HepG2 (cell line): ENCODE data around the gene PLK3. TPM values are rescaled to one million over a fixed set of nuclear protein-coding genes. Genes with fewer than 3 reads are reported as not detected.
A peak's percentile ranks its signal among the peaks of the same experiment; 100 is the strongest.

Source experiments
- ATAC-seq: fragments of 200-7000 bp; cut with Tn5 transposase; 3 replicates; pipeline ENCODE4 v1.9.1; 2020; ENCODE audit warnings: mild to moderate bottlenecking, moderate library complexity
- BruUV-seq: library from RNA; stranded (reverse); fragments of 400-500 nt; replicated peaks from 2 replicates; lab custom pipeline; 2021; lab: Mats Ljungman, UMichigan
- CTCF ChIA-PET: fragments of 300-600 bp; formaldehyde crosslinking; extraction: SDS; loops from one replicate; lab custom pipeline; 2021; ENCODE audit warnings: low total read pairs, inconsistent platforms, low intra/inter-chr PET ratio; lab: Yijun Ruan, JAX
- POLR2A ChIA-PET: fragments of 350-600 bp; sonication (Branson Sonifier 250); formaldehyde crosslinking; loops from one replicate; lab custom pipeline; 2020; ENCODE audit warnings: antibody characterized with exemption, inconsistent platforms; lab: Yijun Ruan, JAX
- DNase-seq: peaks from one replicate; pipeline ENCODE4 v3.0.0-alpha.2; 2015; ENCODE audit warnings: low spot score
- FAIRE-seq: peaks from 3 replicates; lab custom pipeline; 2011; peaks lifted over from hg19 to GRCh38; lab: Jason Lieb, UNC
- H2AFZ ChIP-seq: one replicate; pipeline ENCODE4 v1.6.1; 2011; ENCODE audit warnings: low read length, inconsistent platforms
- H3K27ac ChIP-seq: fragments of 300-600 bp; 3 replicates; pipeline ENCODE4 v1.8.0; 2011; ENCODE audit warnings: mixed run types, mild to moderate bottlenecking, mixed read lengths, low read length, inconsistent platforms; ENCODE audit not compliant: insufficient read depth; ENCODE audit errors: extremely low read length
- H3K27me3 ChIP-seq, 2 experiments: fragments of 200-600 bp in 1 of 2; 2 replicates in 1 of 2; 3 replicates in 1 of 2; pipeline versions ENCODE4 v1.6.0 to v1.8.0; 2011; ENCODE audit warnings: low read length in 2 of 2, mild to moderate bottlenecking in 2 of 2, moderate library complexity in 2 of 2, inconsistent platforms in 1 of 2; ENCODE audit not compliant: insufficient read depth in 2 of 2, control insufficient read depth in 1 of 2
- H3K36me3 ChIP-seq, 2 experiments: fragments of 200-600 bp in 1 of 2; replicated peaks in 1 of 2; 2 replicates in 1 of 2; 3 replicates in 1 of 2; pipeline versions ENCODE4 v1.5.1 to v1.8.0; 2011; ENCODE audit warnings: low read length in 2 of 2, inconsistent platforms in 1 of 2; ENCODE audit not compliant: insufficient read depth in 2 of 2, control insufficient read depth in 1 of 2
- H3K4me1 ChIP-seq: 2 replicates; pipeline ENCODE4 v1.5.1; 2012; ENCODE audit warnings: low read length, inconsistent platforms; ENCODE audit not compliant: insufficient read depth
- H3K4me2 ChIP-seq: 2 replicates; pipeline ENCODE4 v1.6.0; 2011; ENCODE audit warnings: low read depth, low read length, inconsistent platforms
- H3K4me3 ChIP-seq, 3 experiments: fragments of 200-600 bp in 1 of 3; sonication (generic), shearing (Covaris generic) in 1 of 3; replicated peaks in 1 of 3; 2 replicates each; pipeline ENCODE4 v1.5.1; 2011 to 2016; ENCODE audit warnings: low read length in 3 of 3, inconsistent platforms in 2 of 3, low read depth in 2 of 3, mild to moderate bottlenecking in 2 of 3, control low read depth in 1 of 3, mixed read lengths in 1 of 3; ENCODE audit not compliant: insufficient read depth in 1 of 3
- H3K79me2 ChIP-seq: one replicate; pipeline ENCODE4 v1.6.1; 2011; ENCODE audit warnings: low read length, inconsistent platforms; ENCODE audit not compliant: insufficient read depth
- H3K9ac ChIP-seq: 2 replicates; pipeline ENCODE4 v1.6.0; 2011; ENCODE audit warnings: mild to moderate bottlenecking, low read depth, low read length, inconsistent platforms; ENCODE audit not compliant: insufficient read depth
- H3K9me3 ChIP-seq: 2 replicates; pipeline ENCODE4 v1.5.1; 2012; ENCODE audit warnings: mild to moderate bottlenecking, low read length
- H4K20me1 ChIP-seq: 2 replicates; pipeline ENCODE4 v1.6.0; 2011; ENCODE audit warnings: inconsistent platforms, mild to moderate bottlenecking, low read length, moderate library complexity; ENCODE audit not compliant: insufficient read depth
- ADNP ChIP-seq: sonication (generic); formaldehyde crosslinking; IDR thresholded peaks from 2 replicates; pipeline ENCODE4 v1.4.0; 2020; ENCODE audit warnings: missing genetic modification reagents
- KDM2A ChIP-seq: sonication (generic); formaldehyde crosslinking; IDR thresholded peaks from 2 replicates; pipeline ENCODE4 v1.4.0; 2020; ENCODE audit warnings: low read depth, missing genetic modification reagents, borderline replicate concordance
- KLF9 ChIP-seq: IDR thresholded peaks from 2 replicates; pipeline ENCODE4 v1.6.1; 2016; ENCODE audit warnings: low read depth
- MED13 ChIP-seq: sonication (generic); formaldehyde crosslinking; IDR thresholded peaks from 2 replicates; pipeline ENCODE4 v1.5.0; 2020; ENCODE audit warnings: missing genetic modification reagents
- PAF1 ChIP-seq: IDR thresholded peaks from 2 replicates; pipeline ENCODE4 v1.6.1; 2016; ENCODE audit warnings: missing genetic modification reagents, missing compliant biosample characterization
- POLR2A ChIP-seq, 2 experiments: IDR thresholded peaks; 2 replicates each; pipeline ENCODE4 v1.6.1; 2011; ENCODE audit warnings: low read depth in 2 of 2, low read length in 2 of 2, mild to moderate bottlenecking in 1 of 2, moderate library complexity in 1 of 2; ENCODE audit not compliant: insufficient read depth in 1 of 2
- RBFOX2 ChIP-seq: fragments of 200-400 bp; formaldehyde crosslinking; IDR thresholded peaks from 2 replicates; pipeline ENCODE4 v1.6.1; 2017; ENCODE audit warnings: low read depth, mild to moderate bottlenecking, low read length
- RBM22 ChIP-seq: fragments of 200-400 bp; formaldehyde crosslinking; optimal IDR thresholded peaks from 2 replicates; pipeline ENCODE3; 2017; ENCODE audit warnings: mild to moderate bottlenecking, low read length, moderate library complexity
- ZNF383 ChIP-seq: sonication (generic); formaldehyde crosslinking; IDR thresholded peaks from 2 replicates; pipeline ENCODE4 v1.4.0; 2020; ENCODE audit warnings: missing genetic modification reagents, mild to moderate bottlenecking, borderline replicate concordance
- ZNF510 ChIP-seq: sonication (generic); formaldehyde crosslinking; IDR thresholded peaks from 2 replicates; pipeline ENCODE4 v1.4.0; 2020; ENCODE audit warnings: low read depth, mild to moderate bottlenecking, missing genetic modification reagents
- WGBS: methylation state at CpG from one replicate; pipeline ENCODE4 v1.1.6; 2017; ENCODE audit warnings: low lambda C conversion rate; 5-methylcytosine and 5-hydroxymethylcytosine counted together
- in situ Hi-C: cut with HindIII; loops from 2 replicates; pipeline ENCODE4 v1.10.0; 2017; ENCODE audit warnings: low pct_unique_long_range_greater_than_20kb; ENCODE audit not compliant: extremely low pct_ligation_motif_present
- intact Hi-C: fragments of 100-400 bp; cut with micrococcal nuclease; formaldehyde crosslinking; loops from one replicate; pipeline ENCODE4 v1.10.0; 2022; ENCODE audit not compliant: unreplicated experiment
- polyA plus RNA-seq, 8 experiments: library from polyadenylated mRNA; depleted of rRNA in 3 of 8; stranded (reverse) in 7 of 8; unstranded in 1 of 8; fragments of >200 nt; fragmentation: Illumina TruSeq in 4 of 8; extraction: Trizol in 4 of 8; gene quantifications; 2 replicates each; pipeline versions ENCODE4 v1.2.1 to v1.2.3, GENCODE V29; 2011 to 2016; ENCODE audit warnings: low read depth in 4 of 8, missing spikeins in 1 of 8, mixed read lengths in 1 of 8; ENCODE audit not compliant: insufficient read depth in 1 of 8
- total RNA-seq, 5 experiments: library from RNA; depleted of rRNA; stranded (reverse); fragments of >200 nt; fragmentation: Illumina TruSeq; extraction: Trizol; gene quantifications; 2 replicates each; pipeline ENCODE4 v1.2.3, GENCODE V29; 2016; ENCODE audit warnings: low read depth in 1 of 5
- TF ChIP-seq, protein P1 (sequence below): sonication (generic); formaldehyde crosslinking; IDR thresholded peaks from 2 replicates; pipeline ENCODE4 v1.5.1; 2020; ENCODE audit warnings: missing genetic modification reagents, mild to moderate bottlenecking, borderline replicate concordance
- TF ChIP-seq, protein P2 (sequence below): sonication (generic); formaldehyde crosslinking; conservative IDR thresholded peaks from 2 replicates; pipeline ENCODE4 v1.8.1; 2023; ENCODE audit warnings: missing genetic modification reagents
- TF ChIP-seq, protein P3 (sequence below), 2 experiments: fragments of 450-650 bp in 1 of 2; sonication (generic) in 1 of 2; formaldehyde crosslinking; IDR thresholded peaks; 2 replicates each; pipeline versions ENCODE4 v1.5.0 to v1.8.0; 2020 to 2022; ENCODE audit warnings: mild to moderate bottlenecking in 1 of 2, missing genetic modification reagents in 1 of 2

PLK3 gene
- total and polyA plus RNA-seq, 2 of the 13 experiments (the other 11 are each of a cell fraction or from before 2014, with no cell fraction given) = 9.8 to 16.9 TPM

DNA sequence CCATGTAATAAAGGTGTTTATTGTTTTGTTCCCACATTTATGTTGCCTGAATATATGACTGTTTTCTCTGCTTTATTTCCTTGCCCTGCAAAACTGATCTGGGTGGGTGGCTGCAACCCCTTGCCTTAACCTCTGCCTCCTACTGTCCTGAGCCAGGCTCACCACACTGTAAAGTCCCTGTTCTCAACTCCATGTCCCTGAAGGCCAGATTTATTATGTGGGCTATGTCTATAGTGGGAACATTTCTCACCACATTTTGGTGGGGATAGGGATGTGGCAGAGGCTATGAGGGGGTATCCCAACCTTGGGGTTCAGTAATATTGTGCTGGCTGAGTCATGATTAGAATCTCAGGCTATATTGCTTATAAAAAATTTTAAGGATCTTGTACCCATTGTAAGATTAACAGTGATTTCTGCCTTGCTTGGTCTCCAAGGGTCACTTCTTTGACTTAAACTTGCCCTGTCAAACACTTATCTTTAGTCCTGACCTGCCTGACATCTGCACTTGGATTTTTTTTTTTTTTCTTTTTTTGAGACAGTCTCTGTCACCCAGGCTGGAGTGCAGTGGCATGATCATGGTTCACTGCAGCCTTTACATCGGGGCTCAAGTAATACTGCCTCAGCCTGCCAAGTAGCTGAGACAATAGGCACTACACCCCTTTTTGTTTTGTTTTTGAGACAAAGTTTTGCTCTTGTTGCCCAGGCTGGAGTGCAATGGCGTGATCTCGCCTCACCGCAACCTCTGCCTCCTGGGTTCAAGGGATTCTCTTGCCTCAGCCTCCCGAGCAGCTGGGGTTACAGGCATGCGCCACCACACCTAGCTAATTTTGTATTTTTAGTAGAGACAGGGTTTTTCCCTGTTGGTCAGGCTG is 21.2 kb upstream of the PLK3 start:
- Histone ChIP-seq H3K4me1 (peaks cover 44% of the 10 kb centered on the region), H3K9me3 (no peaks in the 10 kb centered on the region), H3K27ac (peak overlapping the region; percentile 9), H3K9ac (no peak overlapping the region), H3K4me3 (peak overlapping the region in 1 of 3 experiments; percentile 3; a peak in 1 of 6 replicates), H3K36me3 (peaks cover 12 to 24% of the 10 kb centered on the region in 2 experiments), H3K4me2 (no peak overlapping the region), H3K79me2 (peaks cover 35% of the 10 kb centered on the region), H4K20me1 (peaks cover 36% of the 10 kb centered on the region), H2AFZ (no peak overlapping the region), H3K27me3 (no peaks in the 10 kb centered on the region; a peak in 1 of 5 replicates)
- ChIA-PET POLR2A (interaction anchor here (1.2 to 2.5 kb wide), 5 partner anchors 10 to 48 kb away, joined by 3 to 14 read pairs (median 6); partner anchors contain the start of genes PLK3 and RNU5D-1), CTCF (no interaction called here)
- TF ChIP-seq RBFOX2 (peak; percentile 65), POLR2A (IDR thresholded peaks at IDR 0.05; ENCODE audit: insufficient read depth in 1 of 2, low read depth in 2 of 2, low read length in 2 of 2) (peak; percentile 17 to 39; a peak in 3 of 4 replicates), KDM2A (CRISPR knock-in tag) (no peak), MED13 (no peak), PAF1 (0 out of 2 replicates have a peak, but pooled peaks have one; percentile 68)
- no peak for DNase-seq
- in situ Hi-C loops (no loop called here), intact Hi-C loops (no loop called here)
- no peak for FAIRE-seq
- 98% methylated on average over 6 of the region's 6 CpGs for WGBS
- BruUV-seq = no TSS peak
- ATAC-seq = no peak

DNA sequence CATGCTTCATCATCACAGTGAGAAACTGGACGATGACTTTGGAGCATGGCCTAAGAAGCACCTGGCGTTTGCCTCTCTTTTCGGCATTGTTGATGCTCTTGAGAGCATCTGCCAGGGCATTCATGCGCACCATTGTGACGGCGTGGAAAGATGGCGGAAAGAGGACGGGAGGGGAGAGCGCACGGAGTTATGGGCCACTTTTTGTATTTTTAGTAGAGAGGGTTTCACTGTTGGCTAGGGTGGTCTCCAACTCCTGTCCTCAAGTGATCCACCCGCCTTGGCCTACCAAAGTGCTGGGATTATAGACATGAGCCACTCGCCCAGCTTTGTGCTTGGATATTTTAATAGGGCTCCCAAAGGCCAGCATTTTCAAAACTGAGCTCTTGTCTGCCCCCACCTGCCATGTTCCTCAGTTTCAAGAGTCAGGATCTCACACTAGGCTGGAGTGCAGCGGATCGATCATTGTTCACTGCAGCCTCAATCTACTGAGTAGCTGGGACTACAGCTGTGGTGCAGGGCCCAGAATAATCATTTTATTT is 19.5 kb upstream of the PLK3 start:
- Histone ChIP-seq H3K4me2 (no peak overlapping the region), H3K9ac (no peak overlapping the region), H3K36me3 (peaks cover 12 to 24% of the 10 kb centered on the region in 2 experiments), H3K27ac (no peak overlapping the region), H3K79me2 (peaks cover 30% of the 10 kb centered on the region), H4K20me1 (peaks cover 36% of the 10 kb centered on the region), H3K4me3 (no peak overlapping the region), H3K9me3 (no peaks in the 10 kb centered on the region), H2AFZ (no peak overlapping the region), H3K27me3 (no peaks in the 10 kb centered on the region), H3K4me1 (peaks cover 51% of the 10 kb centered on the region)
- BruUV-seq = no TSS peak
- ATAC-seq = no peak
- WGBS = 97% methylated on average over 14 of the region's 14 CpGs
- FAIRE-seq = no peak
- ChIA-PET CTCF (no interaction called here), POLR2A (interaction anchor here (0.9 to 2.6 kb wide), 8 partner anchors 19 to 523 kb away, joined by 3 to 14 read pairs (median 6); partner anchors contain the start of genes BTBD19, DYNLT4, PLK3 and RNU5D-1)
- DNase-seq = no peak
- intact Hi-C loops (loop anchor here (5.0 kb wide), 2 partner anchors 37 to 48 kb away; partner anchors contain the start of gene RNU5D-1), in situ Hi-C loops (no loop called here)
- TF ChIP-seq, protein P1, sequence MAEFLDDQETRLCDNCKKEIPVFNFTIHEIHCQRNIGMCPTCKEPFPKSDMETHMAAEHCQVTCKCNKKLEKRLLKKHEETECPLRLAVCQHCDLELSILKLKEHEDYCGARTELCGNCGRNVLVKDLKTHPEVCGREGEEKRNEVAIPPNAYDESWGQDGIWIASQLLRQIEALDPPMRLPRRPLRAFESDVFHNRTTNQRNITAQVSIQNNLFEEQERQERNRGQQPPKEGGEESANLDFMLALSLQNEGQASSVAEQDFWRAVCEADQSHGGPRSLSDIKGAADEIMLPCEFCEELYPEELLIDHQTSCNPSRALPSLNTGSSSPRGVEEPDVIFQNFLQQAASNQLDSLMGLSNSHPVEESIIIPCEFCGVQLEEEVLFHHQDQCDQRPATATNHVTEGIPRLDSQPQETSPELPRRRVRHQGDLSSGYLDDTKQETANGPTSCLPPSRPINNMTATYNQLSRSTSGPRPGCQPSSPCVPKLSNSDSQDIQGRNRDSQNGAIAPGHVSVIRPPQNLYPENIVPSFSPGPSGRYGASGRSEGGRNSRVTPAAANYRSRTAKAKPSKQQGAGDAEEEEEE = no peak
- TF ChIP-seq, protein P2, sequence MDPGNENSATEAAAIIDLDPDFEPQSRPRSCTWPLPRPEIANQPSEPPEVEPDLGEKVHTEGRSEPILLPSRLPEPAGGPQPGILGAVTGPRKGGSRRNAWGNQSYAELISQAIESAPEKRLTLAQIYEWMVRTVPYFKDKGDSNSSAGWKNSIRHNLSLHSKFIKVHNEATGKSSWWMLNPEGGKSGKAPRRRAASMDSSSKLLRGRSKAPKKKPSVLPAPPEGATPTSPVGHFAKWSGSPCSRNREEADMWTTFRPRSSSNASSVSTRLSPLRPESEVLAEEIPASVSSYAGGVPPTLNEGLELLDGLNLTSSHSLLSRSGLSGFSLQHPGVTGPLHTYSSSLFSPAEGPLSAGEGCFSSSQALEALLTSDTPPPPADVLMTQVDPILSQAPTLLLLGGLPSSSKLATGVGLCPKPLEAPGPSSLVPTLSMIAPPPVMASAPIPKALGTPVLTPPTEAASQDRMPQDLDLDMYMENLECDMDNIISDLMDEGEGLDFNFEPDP (CRISPR knock-in tag) = no peak
- TF ChIP-seq ADNP (no peak), ZNF383 (CRISPR knock-in tag) (no peak), ZNF510 (CRISPR knock-in tag) (no peak), RBM22 (peak; percentile 82), KLF9 (CRISPR knock-in tag) (no peak)
- TF ChIP-seq, protein P3, sequence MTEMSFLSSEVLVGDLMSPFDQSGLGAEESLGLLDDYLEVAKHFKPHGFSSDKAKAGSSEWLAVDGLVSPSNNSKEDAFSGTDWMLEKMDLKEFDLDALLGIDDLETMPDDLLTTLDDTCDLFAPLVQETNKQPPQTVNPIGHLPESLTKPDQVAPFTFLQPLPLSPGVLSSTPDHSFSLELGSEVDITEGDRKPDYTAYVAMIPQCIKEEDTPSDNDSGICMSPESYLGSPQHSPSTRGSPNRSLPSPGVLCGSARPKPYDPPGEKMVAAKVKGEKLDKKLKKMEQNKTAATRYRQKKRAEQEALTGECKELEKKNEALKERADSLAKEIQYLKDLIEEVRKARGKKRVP (CRISPR knock-in tag; IDR thresholded peaks at IDR 0.05) = no peak
